HEK293T (cell line): Measurements from ENCODE around the gene OR8J1.

Experiments used
- ARNT ChIP-seq: fragments of 450-650 bp; IDR thresholded peaks from 2 replicates; pipeline ENCODE4 v1.6.1; 2017; ENCODE audit warnings: mild to moderate bottlenecking
- BHLHE40 ChIP-seq: fragments of 450-650 bp; IDR thresholded peaks from 2 replicates; pipeline ENCODE4 v1.6.1; 2016; ENCODE audit warnings: mild to moderate bottlenecking, moderate library complexity, borderline replicate concordance
- FOXK2 ChIP-seq: fragments of 450-650 bp; IDR thresholded peaks from 2 replicates; pipeline ENCODE4 v1.6.1; 2016; ENCODE audit warnings: mild to moderate bottlenecking
- FOXM1 ChIP-seq: fragments of 450-650 bp; IDR thresholded peaks from 2 replicates; pipeline ENCODE4 v1.6.1; 2017; ENCODE audit warnings: mild to moderate bottlenecking, borderline replicate concordance
- HDGF ChIP-seq: fragments of 450-650 bp; IDR thresholded peaks from 2 replicates; pipeline ENCODE4 v1.6.1; 2017; ENCODE audit warnings: antibody characterized with exemption, borderline replicate concordance
- LEF1 ChIP-seq: fragments of 450-650 bp; IDR thresholded peaks from 2 replicates; pipeline ENCODE4 v1.6.1; 2017; ENCODE audit warnings: mild to moderate bottlenecking, borderline replicate concordance
- NFRKB ChIP-seq: fragments of 450-650 bp; IDR thresholded peaks from 2 replicates; pipeline ENCODE4 v1.6.1; 2016; ENCODE audit warnings: mild to moderate bottlenecking, moderate library complexity
- PKNOX1 ChIP-seq: fragments of 450-650 bp; IDR thresholded peaks from 2 replicates; pipeline ENCODE4 v1.6.1; 2016
- SP1 ChIP-seq: fragments of 450-650 bp; IDR thresholded peaks from 2 replicates; pipeline ENCODE4 v1.6.1; 2017
- TARDBP ChIP-seq: fragments of 450-650 bp; IDR thresholded peaks from 2 replicates; pipeline ENCODE4 v1.6.1; 2016
- ZNF384 ChIP-seq: fragments of 450-650 bp; IDR thresholded peaks from 2 replicates; pipeline ENCODE4 v1.6.1; 2016

DNA sequence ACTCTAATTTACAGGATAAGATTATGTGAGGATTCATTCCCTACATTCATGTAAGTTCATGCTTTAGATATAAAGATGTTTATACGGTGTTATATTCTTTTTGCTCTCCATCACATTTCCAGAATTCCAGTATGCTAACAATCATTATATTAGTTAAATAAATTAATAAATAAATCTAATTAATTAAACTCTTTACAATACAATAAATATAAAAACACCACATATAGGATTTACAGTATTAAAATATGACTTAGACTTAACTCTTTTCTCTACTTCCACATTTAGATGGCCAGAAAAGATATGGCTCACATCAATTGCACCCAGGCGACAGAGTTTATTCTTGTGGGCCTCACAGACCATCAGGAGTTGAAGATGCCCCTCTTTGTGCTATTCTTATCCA, 21.2 kb downstream of the OR8J1 start, which contains the start of gene OR8U1:
- no peak for TF ChIP-seq LEF1
- TF ChIP-seq SP1 = no peak
- no peak for TF ChIP-seq FOXK2
- TF ChIP-seq FOXM1 = no peak
- TF ChIP-seq TARDBP = no peak
- no peak for TF ChIP-seq ARNT
- TF ChIP-seq PKNOX1 = no peak
- no peak for TF ChIP-seq ZNF384
- TF ChIP-seq HDGF = no peak
- TF ChIP-seq BHLHE40 = no peak
- no peak for TF ChIP-seq NFRKB
